Large intestine (tissue), 3 donors: Measurements from ENCODE around the gene WTIP. TPM values are rescaled to one million over a fixed set of nuclear protein-coding genes. Genes with fewer than 3 reads are reported as not detected.
"Not testable (repeated sequence)": the region's sequence is repeated elsewhere in the genome, so short reads cannot be mapped to it uniquely, and the experiment has no call there.

ENCODE experiments used
- DNase-seq, 2 donors: peaks; one replicate each; pipeline versions ENCODE4 v3.0.0 to v3.0.0-alpha.2; 2013
- H3K27ac ChIP-seq: one replicate; pipeline ENCODE4 v1.5.1; 2013; ENCODE audit warnings: low read length
- H3K27me3 ChIP-seq: 2 replicates; pipeline ENCODE4 v1.6.1; 2013; ENCODE audit warnings: low read length; ENCODE audit not compliant: control insufficient read depth, insufficient read depth
- H3K36me3 ChIP-seq: 2 replicates; pipeline ENCODE4 v1.6.1; 2013; ENCODE audit warnings: low read length; ENCODE audit not compliant: control insufficient read depth, insufficient read depth
- H3K4me1 ChIP-seq: one replicate; pipeline ENCODE4 v1.6.1; 2013; ENCODE audit warnings: low read length; ENCODE audit not compliant: control insufficient read depth, insufficient read depth
- H3K4me3 ChIP-seq: one replicate; pipeline ENCODE4 v1.5.1; 2013; ENCODE audit warnings: low read length
- H3K9me3 ChIP-seq: one replicate; pipeline ENCODE4 v1.6.1; 2013; ENCODE audit warnings: mild to moderate bottlenecking, low read depth, low read length, moderate library complexity; ENCODE audit not compliant: control insufficient read depth
- WGBS: methylation state at CpG from one replicate; pipeline ENCODE4 v1.1.5; 2013; ENCODE audit warnings: low lambda C conversion rate; ENCODE audit not compliant: insufficient coverage; 5-methylcytosine and 5-hydroxymethylcytosine counted together
- polyA plus RNA-seq: library from polyadenylated mRNA; unstranded; fragments of 120-200 nt; gene quantifications from one replicate; pipeline ENCODE4 v1.2.1, GENCODE V29; 2013

The WTIP gene
- polyA plus RNA-seq, 1 donor, result 7.1 TPM

DNA sequence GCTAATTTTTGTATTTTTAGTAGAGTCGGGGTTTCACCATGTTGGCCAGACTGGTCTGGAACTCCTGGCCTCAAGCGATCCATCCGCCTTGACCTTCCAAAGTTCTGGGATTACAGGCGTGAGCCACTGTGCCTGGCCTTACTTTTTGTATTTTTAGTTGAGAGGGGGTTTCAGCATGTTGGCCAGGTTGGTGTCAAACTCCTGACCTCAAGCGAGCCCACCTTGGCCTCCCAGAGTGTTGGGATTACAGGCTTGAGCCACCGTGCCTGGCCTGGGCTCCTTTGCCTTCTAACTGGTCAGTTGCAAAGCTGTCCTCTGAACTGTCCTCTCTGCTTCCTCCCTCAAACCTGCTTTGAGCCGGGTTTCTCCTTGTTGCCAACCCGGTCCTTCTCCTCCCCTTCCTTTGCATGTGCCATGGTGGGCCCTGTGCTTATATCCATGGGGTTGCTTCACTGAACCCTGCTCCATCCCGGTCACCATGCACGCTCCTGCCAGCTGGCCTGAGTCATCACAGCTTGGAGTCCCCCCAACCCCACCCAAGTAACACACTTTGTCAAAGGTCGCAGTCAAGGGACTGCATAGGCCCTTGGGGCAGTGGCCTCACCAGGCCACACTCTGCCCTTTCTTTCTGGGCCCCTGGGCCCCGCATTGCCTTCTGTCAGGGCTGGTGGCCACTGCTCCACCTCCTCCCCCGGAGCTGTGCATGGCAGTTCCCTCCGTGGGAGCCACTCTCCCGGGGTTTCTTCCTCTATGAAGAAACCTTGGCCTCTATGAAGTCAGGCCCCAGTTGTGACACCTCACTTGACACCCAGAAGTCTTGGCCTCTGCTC lies 21.2 kb downstream of the WTIP start:
- H3K4me3 ChIP-seq, result no peak overlapping the region
- WGBS, result 100% methylated on average over 1 of the region's 15 CpGs
- H3K9me3 ChIP-seq, result peaks cover 2% of the 10 kb centered on the region
- no peaks in the 10 kb centered on the region for H3K36me3 ChIP-seq
- H3K27me3 ChIP-seq, result peaks cover 11% of the 10 kb centered on the region
- no peak for DNase-seq
- H3K4me1 ChIP-seq, result no peaks in the 10 kb centered on the region
- H3K27ac ChIP-seq, result no peak overlapping the region

DNA sequence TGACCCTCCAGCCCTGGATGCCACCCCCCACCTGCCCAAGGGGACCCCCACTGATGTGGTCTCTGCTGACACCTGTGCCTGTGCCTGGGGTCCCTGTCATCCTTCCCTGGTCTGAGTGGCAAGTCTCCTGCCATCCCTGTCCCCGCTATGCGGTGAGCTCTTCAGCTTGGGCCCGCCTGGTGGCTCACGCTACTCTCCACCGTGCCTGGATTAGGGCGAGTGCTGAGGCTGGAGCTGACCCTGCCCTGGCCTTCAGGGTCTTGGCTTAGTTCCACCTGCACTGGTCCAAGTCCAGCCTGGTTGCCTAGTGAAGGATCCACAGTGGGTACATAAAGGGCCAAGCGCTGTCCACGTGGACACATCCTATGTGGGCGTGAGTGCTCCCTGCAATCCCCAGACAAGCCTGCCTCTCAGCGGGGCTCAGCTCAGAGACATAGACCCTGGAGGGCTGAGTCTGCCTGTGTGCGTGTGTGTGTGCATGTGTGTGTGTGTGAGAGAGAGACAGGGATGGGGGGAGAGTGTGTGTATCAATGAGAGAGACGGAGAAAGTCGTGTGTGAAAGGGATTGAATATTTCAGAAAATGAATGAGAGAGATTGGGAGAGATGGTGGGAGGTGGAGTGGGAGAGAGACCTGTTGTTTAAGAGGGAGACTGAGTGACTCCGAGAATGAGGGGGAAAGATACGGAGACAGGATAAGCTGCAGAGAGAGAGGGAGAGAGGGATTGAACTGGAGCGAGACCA lies 22.1 kb downstream of the WTIP start:
- H3K4me1 ChIP-seq, result no peaks in the 10 kb centered on the region
- no peak for DNase-seq
- WGBS, result 92% methylated on average over 4 of the region's 16 CpGs

DNA sequence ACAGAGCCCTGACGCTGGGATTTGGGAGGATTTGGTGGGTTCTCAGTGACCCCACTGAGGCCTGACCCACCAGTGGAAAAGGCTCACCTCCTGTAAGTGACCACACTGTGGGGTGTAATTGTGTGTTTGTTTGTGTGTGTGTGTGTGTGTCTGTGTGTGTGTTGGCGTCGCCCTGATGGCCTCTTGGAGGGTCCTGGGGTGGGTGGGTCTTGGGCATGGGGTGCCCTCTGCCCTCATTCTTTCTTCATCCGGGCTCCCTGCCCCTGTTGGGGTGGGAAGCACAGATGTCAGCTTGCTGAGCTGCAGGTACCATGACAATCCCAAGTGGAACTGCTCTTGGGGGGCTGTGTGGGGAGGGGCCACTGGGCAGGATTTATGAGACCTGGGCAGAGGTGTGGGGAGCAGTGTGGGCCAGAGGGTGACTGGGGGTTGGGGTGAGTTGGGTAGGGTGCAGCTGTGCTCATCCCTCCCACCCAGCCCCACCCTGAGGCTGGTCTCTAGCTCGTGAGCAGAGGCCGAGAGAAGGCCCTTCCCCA lies 22.8 kb downstream of the WTIP start:
- H3K36me3 ChIP-seq, result no peaks in the 10 kb centered on the region
- peaks cover 11% of the 10 kb centered on the region for H3K27me3 ChIP-seq
- no peak overlapping the region for H3K4me3 ChIP-seq
- WGBS, result 80% methylated on average over 1 of the region's 6 CpGs
- no peak overlapping the region for H3K27ac ChIP-seq
- DNase-seq, result no peak
- peaks cover 2% of the 10 kb centered on the region for H3K9me3 ChIP-seq
- no peaks in the 10 kb centered on the region for H3K4me1 ChIP-seq

More for the DNA sequence above, 22.1 kb downstream of the WTIP start:
- no peak overlapping the region for H3K4me3 ChIP-seq
- no peaks in the 10 kb centered on the region for H3K36me3 ChIP-seq
- no peak overlapping the region for H3K27ac ChIP-seq
- peaks cover 11% of the 10 kb centered on the region for H3K27me3 ChIP-seq
- H3K9me3 ChIP-seq, result peaks cover 2% of the 10 kb centered on the region

DNA sequence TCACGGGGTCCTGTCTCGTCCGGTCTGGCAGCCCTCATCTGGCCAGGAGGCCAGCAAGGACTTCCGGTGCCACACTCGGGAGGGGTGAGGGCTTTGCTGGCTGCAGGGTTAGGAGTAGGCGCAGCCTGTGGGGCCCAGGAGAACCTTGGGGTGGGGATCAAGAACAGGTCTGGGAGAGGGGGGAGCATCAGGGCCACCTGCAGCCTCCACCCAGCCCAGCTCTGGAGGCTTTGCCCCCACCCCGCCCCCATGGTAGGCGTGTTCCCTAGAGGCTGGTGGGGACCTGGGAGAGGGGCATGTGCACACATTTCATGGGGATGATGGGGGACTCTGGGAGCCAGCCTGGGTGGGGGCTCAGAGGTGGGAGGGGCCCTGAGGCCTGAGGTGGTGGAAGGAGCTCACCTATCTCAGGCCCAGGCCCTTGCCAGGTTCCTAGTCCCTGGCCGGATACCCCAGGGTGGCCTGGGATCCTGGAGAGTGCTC lies 23.3 kb downstream of the WTIP start:
- H3K4me1 ChIP-seq, result no peaks in the 10 kb centered on the region
- no peak overlapping the region for H3K27ac ChIP-seq
- no peak for DNase-seq
- no CpG with 5 or more reads among the region's 9 CpGs for WGBS
- H3K36me3 ChIP-seq, result no peaks in the 10 kb centered on the region
- H3K9me3 ChIP-seq, result peaks cover 2% of the 10 kb centered on the region
- H3K27me3 ChIP-seq, result peaks cover 10% of the 10 kb centered on the region
- no peak overlapping the region for H3K4me3 ChIP-seq

DNA sequence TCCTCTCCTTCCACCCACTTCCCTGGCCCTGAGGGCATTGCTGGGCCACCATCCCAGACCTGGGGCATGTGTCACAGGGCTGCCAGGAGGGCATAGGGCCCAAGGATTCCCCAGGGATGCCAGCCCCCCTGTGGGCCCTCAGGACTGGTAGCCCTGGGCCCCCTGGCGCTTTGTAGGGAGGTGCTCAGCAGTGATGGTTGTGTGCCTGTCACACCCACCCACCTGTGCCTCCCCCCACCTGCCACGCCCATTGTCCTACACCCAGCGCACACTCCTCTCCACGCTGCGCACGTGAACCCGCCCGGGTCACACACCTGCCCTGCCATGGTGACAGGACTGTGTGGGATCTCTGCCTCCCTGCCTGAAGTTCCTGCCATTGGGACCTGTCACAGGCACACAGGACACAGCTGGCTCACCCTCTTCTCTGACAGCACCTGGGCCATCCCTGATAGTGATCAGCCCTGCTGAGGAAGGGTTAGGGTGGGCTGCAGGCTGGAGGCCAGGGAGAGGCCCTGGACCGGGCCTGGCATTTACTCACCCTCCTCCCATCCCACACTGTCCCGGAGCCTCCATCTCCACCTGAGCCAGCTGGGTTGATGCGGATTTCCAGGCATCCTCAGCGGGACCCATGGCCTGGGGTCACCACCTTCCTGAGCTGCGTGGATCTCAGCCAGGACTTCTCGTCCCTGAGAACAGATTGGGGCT lies 23.9 kb downstream of the WTIP start:
- Histone ChIP-seq H3K27ac (no peak overlapping the region), H3K4me3 (no peak overlapping the region), H3K9me3 (peaks cover 2% of the 10 kb centered on the region), H3K36me3 (no peaks in the 10 kb centered on the region), H3K27me3 (peaks cover 7% of the 10 kb centered on the region), H3K4me1 (no peaks in the 10 kb centered on the region)
- no peak for DNase-seq
- no CpG with 5 or more reads among the region's 14 CpGs for WGBS

DNA sequence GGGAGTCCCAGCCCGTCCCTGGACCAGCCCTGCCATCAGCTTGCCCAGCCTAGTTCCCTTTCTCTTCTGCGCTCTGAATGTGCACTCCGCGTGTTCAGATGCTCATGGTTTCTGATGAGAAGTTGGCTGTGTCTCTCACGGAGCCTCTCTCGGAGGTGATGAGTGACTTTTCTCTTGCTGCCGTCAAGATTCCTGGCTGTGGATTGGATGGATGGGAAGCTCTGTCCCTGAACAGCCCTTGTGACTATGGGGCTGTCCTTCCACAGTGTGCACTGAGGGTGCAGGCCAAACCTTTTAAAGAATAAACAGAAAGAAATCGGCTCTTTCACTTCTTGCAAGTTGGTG lies 24.4 kb downstream of the WTIP start:
- Histone ChIP-seq H3K27ac (no peak overlapping the region), H3K27me3 (peaks cover 4% of the 10 kb centered on the region), H3K9me3 (no peaks in the 10 kb centered on the region), H3K36me3 (no peaks in the 10 kb centered on the region), H3K4me3 (no peak overlapping the region), H3K4me1 (no peaks in the 10 kb centered on the region)
- DNase-seq, result no peak
- no CpG with 5 or more reads among the region's 8 CpGs for WGBS

DNA sequence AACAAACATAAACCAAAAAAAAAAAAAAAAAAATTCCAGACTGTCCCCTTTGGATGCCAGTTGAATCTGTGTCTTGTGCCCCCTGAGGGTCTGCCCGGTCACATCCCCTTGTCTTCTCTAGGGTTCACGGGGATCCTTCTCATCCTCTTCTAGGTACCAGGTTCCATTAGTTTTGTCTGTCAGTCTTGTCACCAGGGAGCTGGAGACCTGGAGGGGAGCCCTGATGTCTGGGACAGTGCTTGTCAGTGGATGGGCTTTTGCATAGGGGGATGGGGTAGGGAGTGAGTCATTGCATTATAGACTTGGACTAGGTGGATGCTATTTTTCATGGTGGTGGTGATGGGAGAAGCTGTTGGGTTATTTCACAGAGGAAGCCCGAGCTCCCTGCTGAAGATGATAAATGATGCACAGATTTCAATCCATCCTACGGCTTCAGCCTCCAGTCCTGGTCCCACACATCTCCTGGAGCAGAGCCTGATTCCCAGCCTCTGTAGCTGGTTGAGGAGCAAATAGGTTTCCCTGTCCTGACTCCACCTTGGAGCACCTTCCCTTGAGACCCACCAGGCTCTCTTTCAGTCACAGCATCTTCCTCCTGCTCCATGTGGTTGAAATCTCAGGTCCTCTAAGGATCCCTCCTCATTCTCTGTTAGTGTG lies 26.0 kb downstream of the WTIP start:
- no peak for DNase-seq
- H3K4me1 ChIP-seq, result no peaks in the 10 kb centered on the region
- H3K4me3 ChIP-seq, result no peak overlapping the region
- H3K9me3 ChIP-seq, result peaks cover 3% of the 10 kb centered on the region
- no peaks in the 10 kb centered on the region for H3K27me3 ChIP-seq
- WGBS, result no CpG with 5 or more reads among the region's 4 CpGs
- no peak overlapping the region for H3K27ac ChIP-seq
- no peaks in the 10 kb centered on the region for H3K36me3 ChIP-seq

DNA sequence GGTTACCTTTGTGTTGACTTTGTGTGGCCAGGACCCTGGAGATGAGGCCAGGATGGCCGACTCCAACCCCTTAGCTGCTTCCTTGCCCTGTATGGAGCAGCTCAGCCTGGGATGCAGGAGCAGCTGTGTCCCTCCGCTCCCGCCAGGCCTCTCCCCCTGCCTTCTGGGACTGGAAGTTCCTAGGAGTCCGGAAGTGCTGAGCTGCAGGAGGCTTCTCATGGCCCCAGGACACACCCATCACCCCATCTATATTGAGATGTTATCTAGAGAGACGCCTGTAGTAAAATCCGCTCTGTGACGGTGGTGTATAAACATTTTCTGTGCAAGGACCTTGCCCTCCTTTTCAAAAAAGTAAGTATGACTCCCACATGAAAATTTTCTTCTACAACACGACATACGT lies 27.0 kb downstream of the WTIP start:
- Histone ChIP-seq H3K27me3 (no peaks in the 10 kb centered on the region), H3K9me3 (peaks cover 3% of the 10 kb centered on the region), H3K4me3 (no peak overlapping the region), H3K4me1 (no peaks in the 10 kb centered on the region), H3K27ac (no peak overlapping the region), H3K36me3 (no peaks in the 10 kb centered on the region)
- WGBS, result 69% methylated on average over 2 of the region's 9 CpGs
- DNase-seq, result peak in 1 of 2 donors; percentile 27

DNA sequence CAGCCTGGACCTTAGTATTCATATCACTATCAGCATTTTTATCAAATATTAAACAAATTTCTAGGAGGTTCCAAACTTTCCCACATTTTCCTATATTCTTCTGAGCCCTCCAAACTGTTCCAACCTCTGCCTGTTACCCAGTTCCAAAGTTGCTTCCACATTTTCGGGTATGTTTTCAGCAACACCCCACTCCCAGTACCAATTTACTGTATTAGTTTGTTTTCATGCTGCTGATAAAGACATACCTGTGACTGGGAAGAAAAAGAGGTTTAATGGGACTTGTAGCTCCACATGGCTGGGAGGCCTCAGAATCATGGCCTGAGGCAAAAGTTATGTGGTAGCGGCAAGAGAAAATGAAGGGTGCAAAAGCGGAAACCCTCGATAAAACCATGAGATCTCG lies 29.3 kb downstream of the WTIP start:
- not testable (repeated sequence) for DNase-seq, H3K36me3 ChIP-seq, H3K27me3 ChIP-seq, H3K27ac ChIP-seq, H3K4me1 ChIP-seq, H3K9me3 ChIP-seq, H3K4me3 ChIP-seq
- no CpG with 5 or more reads among the region's 5 CpGs for WGBS
